Gastrocnemius medialis (tissue), 4 donors: ENCODE results near the gene TCF7L2. TPM values are rescaled to one million over a fixed set of nuclear protein-coding genes. Genes with fewer than 3 reads are reported as not detected.

Source experiments
- ATAC-seq, 2 donors: fragments of 150-250 bp; one replicate each; pipeline ENCODE4 v1.9.1; 2016
- DNase-seq, 2 donors: peaks; one replicate each; pipeline ENCODE4 v3.0.0-alpha.2; 2019
- H3K27ac ChIP-seq, 4 donors: fragments of 200-600 bp; sonication (generic); 1 replicate in 1 of 4; 2 replicates in 3 of 4; pipeline ENCODE4 v1.5.1; 2016 to 2018; ENCODE audit warnings: mild to moderate bottlenecking in 2 of 4, moderate library complexity in 1 of 4
- H3K27me3 ChIP-seq, 3 donors: fragments of 200-600 bp; sonication (generic) in 2 of 3; 1 replicate in 1 of 3; 2 replicates in 2 of 3; pipeline versions ENCODE4 v1.5.1 to v1.6.0; 2016 to 2019; ENCODE audit warnings: mild to moderate bottlenecking in 1 of 3, moderate library complexity in 1 of 3
- H3K36me3 ChIP-seq, 2 donors: fragments of 200-600 bp; sonication (generic) in 1 of 2; one replicate each; pipeline ENCODE4 v1.5.1; 2017 to 2018
- H3K4me1 ChIP-seq, 2 donors: fragments of 200-600 bp; sonication (generic) in 1 of 2; one replicate each; pipeline ENCODE4 v1.5.1; 2016 to 2017; ENCODE audit warnings: mild to moderate bottlenecking in 2 of 2
- H3K4me3 ChIP-seq, 4 donors: fragments of 200-600 bp; sonication (generic) in 3 of 4; 1 replicate in 1 of 4; 2 replicates in 3 of 4; pipeline ENCODE4 v1.5.1; 2016 to 2019; ENCODE audit warnings: mild to moderate bottlenecking in 2 of 4
- H3K9me3 ChIP-seq, 3 donors: fragments of 200-600 bp; sonication (generic) in 2 of 3; 1 replicate in 1 of 3; 2 replicates in 2 of 3; pipeline ENCODE4 v1.5.1; 2016 to 2019
- POLR2A ChIP-seq, 2 donors: fragments of 450-650 bp; IDR thresholded peaks; one replicate each; pipeline ENCODE4 v1.6.1; 2017; ENCODE audit warnings: antibody characterized with exemption in 2 of 2, mild to moderate bottlenecking in 2 of 2, moderate library complexity in 2 of 2
- in situ Hi-C, 4 donors: fragments of 200-750 bp; cut with MboI; loops; one replicate each; pipeline versions ENCODE4 v1.15.0 to v1.8.0; 2017; ENCODE audit warnings: low sequenced_read_pairs in 4 of 4
- intact Hi-C: fragments of 100-400 bp; cut with DNase I; formaldehyde crosslinking; loops from one replicate; pipeline ENCODE4 v1.15.1; 2023; ENCODE audit warnings: low total_unique reads
- total RNA-seq, 4 donors: library from RNA; depleted of rRNA; stranded (reverse); fragments of >200 nt; gene quantifications; one replicate each; pipeline versions ENCODE4 v1.1.0 to v1.2.3, GENCODE V29; 2016
- TF ChIP-seq, protein P1 (sequence below), 5 experiments: fragments of 450-650 bp in 3 of 5; fragments of 200-600 bp in 2 of 5; sonication (generic) in 2 of 5; IDR thresholded peaks in 4 of 5; conservative IDR thresholded peaks in 1 of 5; 1 replicate in 4 of 5; 2 replicates in 1 of 5; pipeline ENCODE4 v1.5.1; 2016 to 2019; ENCODE audit warnings: antibody characterized with exemption in 5 of 5, mild to moderate bottlenecking in 3 of 5, moderate library complexity in 3 of 5

TCF7L2 gene
- total RNA-seq, 4 donors from 2014 or later, result 4.6 to 5.1 (median 5.0) TPM

DNA sequence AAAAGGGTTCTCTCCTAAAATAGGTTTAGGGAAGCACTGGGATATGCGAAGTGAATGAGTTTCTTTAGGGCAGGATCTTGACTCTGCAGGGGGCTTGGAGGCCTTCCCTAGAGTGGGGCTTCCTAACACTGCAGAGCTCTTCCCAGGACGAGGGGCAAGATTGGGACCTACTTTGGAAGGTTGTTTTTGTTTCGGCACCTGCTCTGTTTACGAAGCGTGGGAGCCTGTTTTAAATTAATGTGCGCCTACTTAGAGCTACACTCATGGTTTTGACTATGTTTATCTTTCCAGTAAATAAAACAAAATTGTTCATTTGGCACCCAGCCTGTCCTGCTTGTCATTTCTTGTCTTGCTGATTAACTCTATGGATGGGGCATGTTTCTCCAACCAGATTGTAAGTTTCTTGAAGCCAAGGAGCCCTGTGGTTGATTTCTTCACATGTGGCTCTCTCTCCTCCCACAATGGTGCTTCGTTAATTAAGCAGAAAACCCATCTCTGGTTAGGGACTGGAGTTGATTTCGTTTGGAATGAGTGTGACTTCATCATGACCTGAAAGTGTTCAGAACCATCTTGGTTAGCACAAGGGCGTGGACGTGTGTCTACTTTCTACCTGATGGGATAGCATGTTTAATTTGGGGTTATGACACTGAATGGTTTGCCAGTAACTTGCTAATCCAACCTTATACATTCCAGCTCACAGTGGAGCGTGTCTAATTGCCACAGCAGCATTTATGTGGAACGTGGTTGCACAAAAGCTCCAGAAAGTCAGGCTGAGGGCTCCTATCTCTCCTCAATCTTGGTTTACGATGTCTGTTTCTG, 98.1 kb downstream of the TCF7L2 start:
- H3K27me3 ChIP-seq, result no peaks in the 10 kb centered on the region
- TF ChIP-seq POLR2A (IDR thresholded peaks at IDR 0.05), result no peak
- TF ChIP-seq, protein P1, sequence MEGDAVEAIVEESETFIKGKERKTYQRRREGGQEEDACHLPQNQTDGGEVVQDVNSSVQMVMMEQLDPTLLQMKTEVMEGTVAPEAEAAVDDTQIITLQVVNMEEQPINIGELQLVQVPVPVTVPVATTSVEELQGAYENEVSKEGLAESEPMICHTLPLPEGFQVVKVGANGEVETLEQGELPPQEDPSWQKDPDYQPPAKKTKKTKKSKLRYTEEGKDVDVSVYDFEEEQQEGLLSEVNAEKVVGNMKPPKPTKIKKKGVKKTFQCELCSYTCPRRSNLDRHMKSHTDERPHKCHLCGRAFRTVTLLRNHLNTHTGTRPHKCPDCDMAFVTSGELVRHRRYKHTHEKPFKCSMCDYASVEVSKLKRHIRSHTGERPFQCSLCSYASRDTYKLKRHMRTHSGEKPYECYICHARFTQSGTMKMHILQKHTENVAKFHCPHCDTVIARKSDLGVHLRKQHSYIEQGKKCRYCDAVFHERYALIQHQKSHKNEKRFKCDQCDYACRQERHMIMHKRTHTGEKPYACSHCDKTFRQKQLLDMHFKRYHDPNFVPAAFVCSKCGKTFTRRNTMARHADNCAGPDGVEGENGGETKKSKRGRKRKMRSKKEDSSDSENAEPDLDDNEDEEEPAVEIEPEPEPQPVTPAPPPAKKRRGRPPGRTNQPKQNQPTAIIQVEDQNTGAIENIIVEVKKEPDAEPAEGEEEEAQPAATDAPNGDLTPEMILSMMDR (IDR thresholded peaks at IDR 0.05 in 4 of 5, conservative IDR thresholded peaks at IDR 0.05 in 1 of 5), result no peak
- intact Hi-C loops, result no loop called here
- no peaks in the 10 kb centered on the region for H3K9me3 ChIP-seq
- H3K27ac ChIP-seq, result peak overlapping the region in 2 of 4 donors; percentile 0 to 9
- no peak for DNase-seq
- peaks cover 15 to 18% of the 10 kb centered on the region in 2 donors for H3K4me1 ChIP-seq
- H3K4me3 ChIP-seq, result no peak overlapping the region
- no peak for ATAC-seq
- H3K36me3 ChIP-seq, result no peaks in the 10 kb centered on the region
- in situ Hi-C loops, result no loop called here

DNA sequence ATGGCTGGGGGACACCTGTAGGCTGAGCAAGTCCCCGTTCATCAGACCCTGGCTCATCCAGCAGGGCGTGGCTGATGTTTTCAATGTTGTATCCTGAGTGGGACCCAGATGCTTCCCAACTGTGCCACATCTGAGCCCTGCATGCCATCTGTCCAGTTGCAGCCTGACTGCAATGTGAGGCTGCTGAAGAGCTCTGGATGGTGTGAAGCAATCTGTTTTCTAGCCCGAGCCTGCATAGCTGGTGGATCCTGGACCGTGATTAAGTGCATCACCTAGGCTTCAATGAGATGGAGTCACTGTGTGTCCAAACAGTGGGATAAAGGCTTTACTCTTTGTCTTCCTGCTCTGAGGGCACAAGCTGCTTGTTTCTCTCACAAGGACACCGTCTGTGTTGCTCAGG, 99.8 kb downstream of the TCF7L2 start:
- intact Hi-C loops (no loop called here), in situ Hi-C loops (no loop called here)
- ATAC-seq (no peak), DNase-seq (no peak)
- TF ChIP-seq POLR2A (IDR thresholded peaks at IDR 0.05), result no peak
- TF ChIP-seq, protein P1 (IDR thresholded peaks at IDR 0.05 in 4 of 5, conservative IDR thresholded peaks at IDR 0.05 in 1 of 5), result no peak
- H3K27ac ChIP-seq, result no peak overlapping the region
- H3K4me3 ChIP-seq, result no peak overlapping the region
- H3K36me3 ChIP-seq, result no peaks in the 10 kb centered on the region
- no peaks in the 10 kb centered on the region for H3K9me3 ChIP-seq
- no peaks in the 10 kb centered on the region for H3K27me3 ChIP-seq
- peaks cover 20 to 23% of the 10 kb centered on the region in 2 donors for H3K4me1 ChIP-seq

DNA sequence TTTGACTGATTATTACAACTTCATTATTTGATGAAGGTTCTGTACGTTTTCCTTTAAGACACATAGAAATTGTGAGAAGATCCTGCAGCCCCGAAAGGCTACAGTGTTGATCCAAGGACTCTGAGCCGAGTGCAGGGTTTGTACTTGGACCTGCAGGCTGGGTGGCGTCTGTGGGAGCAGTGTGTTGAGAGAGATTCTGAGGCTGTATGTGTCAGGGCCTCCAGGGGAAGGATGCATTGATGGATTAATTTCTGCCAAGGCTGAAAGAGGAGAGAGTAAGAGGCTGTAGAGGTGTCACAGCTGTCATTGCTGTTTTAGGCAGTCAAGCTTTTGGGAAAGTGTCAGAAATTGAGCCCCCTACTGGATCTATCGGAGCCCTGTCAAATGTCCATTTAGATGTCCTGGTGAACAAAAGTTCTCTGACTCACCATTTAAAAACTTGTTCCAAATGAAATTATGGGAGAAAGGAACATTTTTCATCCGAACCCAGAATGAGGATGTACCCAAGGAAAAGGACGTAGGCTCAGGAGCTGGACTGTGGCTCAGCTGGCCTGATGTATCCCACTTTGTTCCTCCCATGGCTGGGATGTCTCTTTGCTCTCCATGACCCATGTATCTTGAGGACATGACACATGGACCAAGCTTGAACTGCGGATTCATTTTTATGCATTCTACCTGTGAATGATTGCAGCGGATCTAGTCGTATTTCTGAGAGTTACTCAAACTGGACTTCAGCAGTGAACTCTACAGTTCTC, 102.2 kb downstream of the TCF7L2 start:
- Histone ChIP-seq H3K9me3 (no peaks in the 10 kb centered on the region), H3K4me3 (no peak overlapping the region), H3K27me3 (no peaks in the 10 kb centered on the region), H3K4me1 (peaks cover 12 to 18% of the 10 kb centered on the region in 2 donors), H3K36me3 (no peaks in the 10 kb centered on the region), H3K27ac (peak overlapping the region in 1 of 4 donors; percentile 62)
- DNase-seq, result no peak
- no peak for TF ChIP-seq POLR2A (IDR thresholded peaks at IDR 0.05)
- TF ChIP-seq, protein P1 (IDR thresholded peaks at IDR 0.05 in 4 of 5, conservative IDR thresholded peaks at IDR 0.05 in 1 of 5), result no peak
- peak in 1 of 2 donors; percentile 42 for ATAC-seq
- intact Hi-C loops, result no loop called here
- in situ Hi-C loops, result no loop called here

DNA sequence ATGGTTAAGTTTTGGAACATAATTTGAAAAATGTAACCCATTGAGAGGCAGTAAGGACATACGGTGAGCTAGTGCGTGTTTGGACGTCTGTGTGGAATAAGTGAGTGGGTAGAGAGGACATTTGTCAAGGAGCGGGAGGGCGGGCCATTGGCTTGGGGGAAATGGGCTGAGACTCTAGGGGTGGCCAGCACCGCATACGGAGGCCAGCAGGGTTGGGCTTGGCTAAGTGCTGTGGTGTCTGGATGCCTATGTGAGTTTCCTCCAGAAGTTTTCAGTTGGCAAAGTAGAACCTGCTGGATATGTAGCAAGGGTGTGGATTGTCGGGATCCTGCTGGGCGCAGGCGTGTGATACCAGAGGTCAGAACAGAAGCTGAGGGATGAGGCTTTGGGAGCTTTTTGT, 103.0 kb downstream of the TCF7L2 start:
- Histone ChIP-seq H3K4me1 (peaks cover 5 to 14% of the 10 kb centered on the region in 2 donors), H3K36me3 (no peaks in the 10 kb centered on the region), H3K4me3 (no peak overlapping the region), H3K27me3 (no peaks in the 10 kb centered on the region), H3K27ac (peak overlapping the region; percentile 48 to 62 (median 52)), H3K9me3 (no peaks in the 10 kb centered on the region)
- TF ChIP-seq, protein P1 (IDR thresholded peaks at IDR 0.05 in 4 of 5, conservative IDR thresholded peaks at IDR 0.05 in 1 of 5), result no peak
- no peak for TF ChIP-seq POLR2A (IDR thresholded peaks at IDR 0.05)
- in situ Hi-C loops, result no loop called here
- peak in 1 of 2 donors; percentile 42 for ATAC-seq
- peak in 1 of 2 donors; percentile 31 for DNase-seq
- intact Hi-C loops, result no loop called here
